HG03066 (cell line): Measurements from ENCODE around the gene LAMP1.
"Not testable (repeated sequence)": the region's sequence is repeated elsewhere in the genome, so short reads cannot be mapped to it uniquely, and the experiment has no call there.

Experiments
- ATAC-seq: cut with Tn5 transposase; IDR thresholded peaks from one replicate; pipeline ENCODE4 v1.9.1; 2021; ENCODE audit warnings: low read depth; ENCODE audit not compliant: unreplicated experiment

LAMP1 gene

DNA sequence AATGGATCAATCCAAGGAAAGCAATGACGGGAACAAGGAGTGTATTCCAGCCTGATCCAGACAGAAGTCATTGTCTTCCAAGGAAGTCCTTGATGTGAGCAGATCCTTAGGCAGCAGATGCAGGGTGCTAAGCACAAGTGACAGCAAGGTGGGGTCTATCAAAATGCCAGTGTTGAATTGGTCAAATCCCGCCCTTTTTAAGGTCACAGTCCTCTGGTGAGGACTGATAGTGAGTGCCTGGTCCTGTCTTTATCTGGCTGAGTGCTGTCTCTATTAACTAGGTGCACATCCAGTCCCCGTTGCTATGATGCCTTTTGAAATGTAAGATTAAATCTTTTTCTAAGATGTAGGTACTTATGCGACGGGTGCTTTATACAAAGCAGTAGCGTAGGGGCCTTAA is 1.3 kb upstream of the LAMP1 start:
- no peak for ATAC-seq

DNA sequence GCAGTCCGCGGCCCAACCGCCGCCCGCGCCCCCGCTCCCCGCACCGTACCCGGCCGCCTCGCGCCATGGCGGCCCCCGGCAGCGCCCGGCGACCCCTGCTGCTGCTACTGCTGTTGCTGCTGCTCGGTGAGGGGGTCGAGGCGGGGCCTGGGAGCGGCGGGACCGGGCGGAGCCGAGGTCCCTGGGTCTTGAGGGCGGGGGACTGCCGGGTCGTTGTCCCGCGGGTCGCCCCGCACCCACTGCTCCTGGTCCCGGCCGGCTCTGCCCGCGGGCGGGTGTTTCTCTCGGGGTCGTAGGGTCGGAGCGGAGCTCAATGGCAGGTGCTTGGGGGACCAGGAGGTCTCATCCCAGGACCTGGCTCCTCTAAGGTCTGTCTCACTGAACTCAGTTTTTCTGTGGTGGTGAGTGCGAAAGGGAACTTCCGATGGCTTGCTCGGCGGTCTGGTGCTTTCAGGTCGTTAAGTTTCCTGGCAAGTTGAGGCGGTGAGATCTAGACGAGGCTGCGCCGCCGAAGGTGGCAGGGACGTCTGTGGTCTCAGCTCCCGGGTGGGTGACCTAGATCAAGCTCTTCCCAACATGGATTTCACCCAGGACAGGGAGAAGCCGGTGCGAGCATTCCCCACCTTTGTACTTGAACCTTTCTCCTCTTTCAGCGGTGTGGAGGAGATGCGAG is 467 bp downstream of the LAMP1 start:
- ATAC-seq: peak; percentile 32

DNA sequence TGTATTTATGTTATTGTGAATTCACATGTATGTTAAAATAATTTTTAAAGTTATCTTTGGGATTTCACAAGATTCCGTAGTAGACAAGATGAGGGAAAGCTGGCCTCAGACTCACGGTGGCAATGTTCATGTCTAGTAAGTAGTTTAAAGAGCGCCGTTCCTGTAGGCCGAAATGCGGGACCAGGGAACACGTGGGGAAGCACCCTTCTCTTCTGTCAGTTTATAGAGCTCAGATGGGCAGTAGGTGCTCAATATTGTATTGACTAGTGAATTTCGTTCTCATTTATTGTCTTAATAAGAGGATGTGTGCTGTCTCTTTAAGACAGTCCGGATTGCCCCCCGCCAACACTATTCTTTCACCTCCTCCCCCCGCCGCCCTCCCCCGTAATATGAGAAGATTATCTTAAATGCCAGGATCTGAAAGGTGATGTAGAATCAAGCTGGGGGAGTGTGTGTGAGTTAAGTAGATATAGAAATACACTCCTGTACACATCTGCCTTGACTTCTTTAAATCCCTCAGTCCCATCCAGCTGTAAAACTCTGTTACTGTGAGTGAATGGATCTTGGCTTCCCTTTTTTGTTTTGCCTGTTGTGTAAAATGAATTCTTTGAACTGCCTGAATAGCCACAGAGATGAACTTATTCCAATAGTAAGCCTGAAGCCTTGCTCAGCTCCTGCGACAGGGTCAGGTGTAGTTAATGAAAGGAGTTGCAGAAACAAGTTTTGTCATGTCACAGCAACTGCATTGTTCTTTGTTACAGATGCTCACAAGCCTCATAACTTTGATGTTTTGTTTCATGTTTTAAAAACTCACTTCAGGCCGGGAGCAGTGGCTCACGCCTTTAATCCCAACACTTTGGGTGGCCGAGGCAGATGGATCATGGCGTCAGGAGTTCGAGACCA is 1.3 kb downstream of the LAMP1 start:
- no peak for ATAC-seq

DNA sequence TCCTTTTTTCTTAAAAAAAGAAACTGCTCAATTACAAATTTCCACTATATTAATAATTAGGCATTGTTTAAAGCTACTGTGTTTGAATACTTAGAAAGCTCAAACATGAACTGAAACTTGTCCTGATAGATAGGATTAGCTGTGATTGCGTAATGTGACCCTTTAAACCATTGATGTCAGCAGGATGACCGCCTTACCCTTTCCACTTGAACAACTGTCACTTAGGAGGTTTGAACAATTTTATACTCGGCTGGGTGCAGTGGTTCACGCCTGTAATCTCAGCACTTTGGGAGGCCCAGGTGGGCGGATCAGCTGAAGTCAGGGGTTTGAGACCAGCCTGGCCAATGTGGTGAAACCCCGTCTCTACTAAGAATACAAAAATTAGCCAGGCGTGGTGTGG is 2.9 kb downstream of the LAMP1 start:
- ATAC-seq: no peak

DNA sequence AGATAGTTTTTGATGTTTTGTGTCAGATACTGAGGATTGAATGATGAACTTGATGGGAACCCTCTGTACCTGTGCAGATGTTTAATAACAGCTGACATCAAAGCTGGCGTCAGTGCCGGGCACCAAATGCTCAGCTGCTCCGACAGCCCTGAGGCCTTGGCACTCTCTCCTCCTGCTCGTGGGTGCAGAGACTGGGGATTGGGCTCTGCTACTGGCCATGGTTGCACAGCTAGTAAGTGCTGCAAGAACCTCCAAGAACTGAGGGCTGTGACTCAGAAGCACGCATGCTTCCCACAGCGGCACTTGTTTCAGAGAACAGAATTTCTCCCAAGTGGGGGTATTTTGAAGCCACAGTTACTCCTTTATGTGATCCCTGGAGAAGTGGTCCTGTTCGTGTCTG is 5.9 kb downstream of the LAMP1 start:
- no peak for ATAC-seq

DNA sequence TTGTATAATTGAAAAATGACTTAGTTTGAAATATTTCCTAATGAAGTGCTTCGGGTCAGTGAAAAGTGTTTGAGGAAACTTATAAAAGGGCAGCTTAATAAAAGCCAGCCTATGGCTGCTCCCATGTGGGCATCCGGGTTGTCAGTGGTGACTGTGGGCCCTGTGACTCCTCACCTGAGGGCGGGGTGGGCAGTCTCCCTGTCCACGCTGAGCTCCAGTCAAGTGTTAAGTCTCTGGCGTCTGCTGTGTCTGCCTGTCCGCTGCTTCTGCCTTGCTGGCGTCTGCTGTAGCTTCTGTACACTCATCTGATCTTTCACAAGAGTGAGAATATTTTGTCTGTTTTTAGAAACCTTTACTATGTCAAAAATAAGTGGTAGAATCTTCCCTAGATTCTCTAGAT is 7.1 kb downstream of the LAMP1 start:
- ATAC-seq: no peak

DNA sequence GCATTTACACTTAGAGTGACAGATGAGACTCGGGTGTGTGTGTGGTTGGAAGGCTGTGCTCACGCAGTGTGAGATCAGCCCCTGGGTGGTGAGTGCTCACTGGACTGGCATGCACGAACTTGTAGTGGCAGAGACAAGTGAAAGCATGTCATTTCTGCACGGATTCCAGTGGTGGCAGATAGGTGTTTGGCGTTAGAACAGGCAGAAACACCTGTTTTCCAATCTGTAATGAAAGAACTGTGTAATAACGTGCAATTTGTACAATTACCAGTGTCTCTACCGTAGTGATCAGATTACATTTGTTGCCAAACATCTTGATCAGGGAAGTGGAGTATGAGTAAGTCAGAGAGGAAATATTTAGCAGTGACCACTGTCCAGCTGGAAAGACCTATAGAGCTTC is 8.2 kb downstream of the LAMP1 start:
- no peak for ATAC-seq

DNA sequence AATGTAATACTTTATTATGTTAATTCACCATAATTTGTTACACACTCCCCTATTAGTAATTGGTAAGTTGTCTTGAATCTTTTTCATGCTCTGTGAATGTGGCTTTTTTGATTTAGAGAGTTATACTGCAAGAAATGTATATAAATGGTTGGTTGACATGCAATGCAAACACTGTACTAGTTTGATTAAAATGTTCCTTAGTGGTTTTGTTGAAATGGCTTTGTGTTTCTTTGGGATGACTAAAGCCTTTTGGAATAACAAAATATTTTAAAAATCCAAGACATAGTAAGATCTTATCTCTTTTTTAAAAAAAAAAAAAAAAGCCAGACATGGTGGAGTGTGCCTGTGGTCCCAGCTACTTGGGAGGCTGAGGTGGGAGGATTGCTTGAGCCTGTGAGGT is 10.5 kb downstream of the LAMP1 start:
- ATAC-seq: no peak

DNA sequence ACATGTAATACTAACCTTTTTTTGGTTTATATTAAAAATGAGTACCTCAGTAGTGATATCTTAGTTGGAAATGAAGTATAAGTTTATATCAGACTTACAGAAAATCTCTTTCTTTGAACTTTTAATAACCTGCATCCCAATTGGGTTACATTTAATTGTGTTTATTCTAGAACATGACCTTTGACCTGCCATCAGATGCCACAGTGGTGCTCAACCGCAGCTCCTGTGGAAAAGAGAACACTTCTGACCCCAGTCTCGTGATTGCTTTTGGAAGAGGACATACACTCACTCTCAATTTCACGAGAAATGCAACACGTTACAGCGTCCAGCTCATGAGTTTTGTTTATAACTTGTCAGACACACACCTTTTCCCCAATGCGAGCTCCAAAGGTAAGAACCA is 12.4 kb downstream of the LAMP1 start:
- no peak for ATAC-seq

DNA sequence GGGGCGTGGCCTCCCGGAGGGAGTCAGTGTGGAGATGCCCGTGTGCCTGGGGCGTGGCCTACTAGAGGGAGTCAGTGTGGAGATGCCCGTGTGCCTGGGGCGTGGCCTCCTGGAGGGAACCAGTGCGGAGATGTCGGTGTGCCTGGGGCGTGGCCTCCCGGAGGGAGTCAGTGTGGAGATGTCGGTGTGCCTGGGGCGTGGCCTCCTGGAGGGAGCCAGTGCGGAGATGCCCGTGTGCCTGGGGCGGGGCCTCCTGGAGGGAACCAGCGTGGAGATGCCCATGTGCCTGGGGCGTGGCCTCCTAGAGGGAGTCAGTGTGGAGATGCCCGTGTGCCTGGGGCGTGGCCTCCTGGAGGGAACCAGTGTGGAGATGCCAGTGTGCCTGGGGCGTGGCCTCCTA is 17.1 kb downstream of the LAMP1 start:
- not testable (repeated sequence) for ATAC-seq

DNA sequence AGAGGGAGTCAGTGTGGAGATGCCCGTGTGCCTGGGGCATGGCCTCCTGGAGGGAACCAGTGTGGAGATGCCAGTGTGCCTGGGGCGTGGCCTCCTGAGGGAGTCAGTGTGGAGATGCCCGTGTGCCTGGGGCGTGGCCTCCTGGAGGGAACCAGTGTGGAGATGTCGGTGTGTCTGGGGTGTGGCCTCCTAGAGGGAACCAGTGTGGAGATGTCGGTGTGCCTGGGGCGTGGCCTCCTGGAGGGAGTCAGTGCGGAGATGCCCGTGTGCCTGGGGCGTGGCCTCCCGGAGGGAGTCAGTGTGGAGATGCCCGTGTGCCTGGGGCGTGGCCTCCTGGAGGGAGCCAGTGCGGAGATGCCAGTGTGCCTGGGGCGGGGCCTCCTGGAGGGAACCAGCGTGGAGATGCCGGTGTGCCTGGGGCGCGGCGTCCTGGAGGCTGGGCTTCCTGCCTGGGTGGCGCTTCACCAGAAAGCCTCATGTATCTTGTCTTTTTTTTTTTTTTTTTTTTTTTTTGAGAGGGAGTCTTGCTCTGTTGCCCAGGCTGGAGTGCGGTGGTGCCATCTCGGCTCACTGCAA is 17.9 kb downstream of the LAMP1 start:
- not testable (repeated sequence) for ATAC-seq

DNA sequence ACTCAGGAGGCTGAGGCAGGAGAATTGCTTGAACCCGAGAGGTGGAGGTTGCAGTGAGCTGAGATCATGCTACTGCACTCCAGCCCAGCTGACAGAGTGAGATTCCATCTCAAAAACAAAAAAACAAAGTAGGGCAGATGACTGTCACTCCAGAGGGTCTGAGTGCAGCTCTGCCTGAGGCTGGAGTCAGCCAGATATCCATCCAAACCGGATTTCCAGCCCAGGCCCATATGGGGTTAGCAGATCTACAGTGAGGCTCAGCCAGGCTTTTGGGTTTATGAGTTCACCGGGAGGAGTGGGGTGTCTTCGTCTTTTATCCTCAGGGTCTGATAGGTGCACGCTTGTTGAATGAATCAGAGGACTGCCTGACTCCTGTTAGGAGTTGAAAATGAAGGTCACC is 19.0 kb downstream of the LAMP1 start:
- no peak for ATAC-seq

DNA sequence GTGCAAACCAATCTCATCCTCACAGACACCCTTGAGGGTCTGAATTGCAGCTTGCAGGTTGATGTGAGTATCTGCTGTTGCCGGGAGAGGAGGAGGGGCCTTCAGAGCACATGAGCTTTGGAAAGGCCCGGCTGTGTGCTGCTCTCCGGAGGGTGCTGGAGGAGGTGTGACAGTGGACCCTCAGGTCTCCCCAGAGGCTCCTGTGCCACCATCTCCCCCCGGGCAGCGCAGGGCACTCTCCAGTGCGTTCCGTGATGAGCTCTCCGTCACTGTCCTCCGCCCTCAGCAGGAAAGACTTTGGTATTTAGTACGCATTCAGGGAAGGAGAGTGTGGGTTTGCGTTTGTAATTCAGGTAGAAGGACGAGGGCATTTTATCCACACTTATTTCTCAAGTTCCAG is 20.0 kb downstream of the LAMP1 start:
- no peak for ATAC-seq

DNA sequence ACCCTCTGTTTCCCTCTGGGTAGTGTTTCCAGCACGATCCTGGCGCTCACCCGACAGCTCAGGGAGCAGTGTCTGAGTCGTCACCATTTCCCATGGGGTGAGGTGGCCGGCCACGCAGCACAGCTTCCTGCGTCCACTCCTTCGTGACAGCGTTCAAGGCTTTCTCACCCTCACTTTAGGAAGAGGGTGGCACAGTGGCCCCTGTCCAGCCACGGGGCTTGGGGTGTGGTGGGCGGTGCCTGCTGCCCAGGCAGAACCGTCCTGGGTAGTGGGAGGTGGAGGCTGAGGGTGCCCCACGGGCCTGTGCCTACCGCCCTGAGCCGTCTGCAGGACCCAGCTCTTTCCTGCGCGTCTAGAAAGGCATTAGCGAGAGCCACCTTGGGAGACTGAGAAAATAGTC is 21.9 kb downstream of the LAMP1 start:
- no peak for ATAC-seq

DNA sequence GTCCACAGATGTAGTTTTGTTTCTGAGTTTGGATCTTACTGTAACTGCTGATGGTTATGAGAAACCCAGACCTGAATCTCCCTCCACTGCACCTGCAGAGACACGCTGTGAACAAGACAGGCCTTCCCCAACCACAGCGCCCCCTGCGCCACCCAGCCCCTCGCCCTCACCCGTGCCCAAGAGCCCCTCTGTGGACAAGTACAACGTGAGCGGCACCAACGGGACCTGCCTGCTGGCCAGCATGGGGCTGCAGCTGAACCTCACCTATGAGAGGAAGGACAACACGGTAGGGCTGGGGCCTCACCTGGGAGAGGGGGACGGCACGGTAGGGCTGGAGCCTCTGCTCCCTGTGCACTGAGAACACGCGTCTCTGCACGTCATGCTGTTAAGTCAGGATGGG is 22.3 kb downstream of the LAMP1 start:
- no peak for ATAC-seq

DNA sequence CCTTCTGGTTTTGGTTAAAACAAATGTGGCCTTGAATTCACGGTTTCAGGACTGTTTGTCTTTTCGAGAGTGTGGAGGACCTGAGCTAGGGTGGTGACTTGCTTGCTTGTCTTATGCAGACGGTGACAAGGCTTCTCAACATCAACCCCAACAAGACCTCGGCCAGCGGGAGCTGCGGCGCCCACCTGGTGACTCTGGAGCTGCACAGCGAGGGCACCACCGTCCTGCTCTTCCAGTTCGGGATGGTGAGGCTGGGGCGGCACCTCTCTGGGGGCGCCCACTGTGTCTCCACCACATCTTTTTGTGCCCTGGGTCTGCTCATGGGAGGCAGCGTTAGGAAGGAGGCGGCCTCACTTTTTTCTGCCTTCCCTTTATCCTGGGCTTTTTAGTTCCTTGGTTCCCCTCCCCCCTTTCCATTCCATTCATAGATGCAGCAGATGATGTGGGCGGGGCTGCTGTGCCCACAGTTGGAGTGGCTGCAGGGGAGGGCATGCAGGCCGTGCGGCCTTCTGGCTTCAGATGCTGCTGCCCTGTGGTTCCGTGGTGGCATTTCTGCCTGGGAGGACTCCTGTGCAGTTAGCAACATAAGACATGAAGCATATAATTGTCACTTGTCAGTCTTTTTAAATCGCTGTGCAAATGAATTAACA is 23.3 kb downstream of the LAMP1 start:
- ATAC-seq: no peak

DNA sequence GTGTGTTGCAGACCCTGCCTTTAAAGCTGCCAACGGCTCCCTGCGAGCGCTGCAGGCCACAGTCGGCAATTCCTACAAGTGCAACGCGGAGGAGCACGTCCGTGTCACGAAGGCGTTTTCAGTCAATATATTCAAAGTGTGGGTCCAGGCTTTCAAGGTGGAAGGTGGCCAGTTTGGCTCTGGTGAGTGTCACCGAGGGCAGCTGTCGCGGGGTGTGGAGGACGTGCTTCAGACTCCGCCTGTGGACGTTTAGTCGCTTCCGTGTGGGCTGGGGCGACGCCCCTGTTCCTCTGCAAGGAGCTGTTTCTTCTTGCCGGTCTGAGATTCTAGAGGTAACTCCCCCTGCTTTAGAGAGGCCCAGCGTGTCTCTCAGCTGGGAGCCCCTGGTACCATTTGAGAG is 24.5 kb downstream of the LAMP1 start:
- no peak for ATAC-seq

DNA sequence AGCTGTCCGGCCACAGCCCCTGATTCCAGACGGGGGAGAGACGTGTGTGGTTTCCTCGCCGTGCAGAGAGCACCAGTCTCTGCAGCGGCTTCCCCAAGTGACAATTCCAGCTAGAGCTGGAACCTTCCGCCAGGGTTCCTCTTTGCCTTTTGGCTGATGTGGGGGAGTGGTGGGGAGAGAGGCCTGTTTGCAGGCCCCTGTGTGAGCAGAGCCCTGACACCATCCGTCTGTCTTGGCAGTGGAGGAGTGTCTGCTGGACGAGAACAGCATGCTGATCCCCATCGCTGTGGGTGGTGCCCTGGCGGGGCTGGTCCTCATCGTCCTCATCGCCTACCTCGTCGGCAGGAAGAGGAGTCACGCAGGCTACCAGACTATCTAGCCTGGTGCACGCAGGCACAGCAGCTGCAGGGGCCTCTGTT is 25.0 kb downstream of the LAMP1 start:
- ATAC-seq: no peak

DNA sequence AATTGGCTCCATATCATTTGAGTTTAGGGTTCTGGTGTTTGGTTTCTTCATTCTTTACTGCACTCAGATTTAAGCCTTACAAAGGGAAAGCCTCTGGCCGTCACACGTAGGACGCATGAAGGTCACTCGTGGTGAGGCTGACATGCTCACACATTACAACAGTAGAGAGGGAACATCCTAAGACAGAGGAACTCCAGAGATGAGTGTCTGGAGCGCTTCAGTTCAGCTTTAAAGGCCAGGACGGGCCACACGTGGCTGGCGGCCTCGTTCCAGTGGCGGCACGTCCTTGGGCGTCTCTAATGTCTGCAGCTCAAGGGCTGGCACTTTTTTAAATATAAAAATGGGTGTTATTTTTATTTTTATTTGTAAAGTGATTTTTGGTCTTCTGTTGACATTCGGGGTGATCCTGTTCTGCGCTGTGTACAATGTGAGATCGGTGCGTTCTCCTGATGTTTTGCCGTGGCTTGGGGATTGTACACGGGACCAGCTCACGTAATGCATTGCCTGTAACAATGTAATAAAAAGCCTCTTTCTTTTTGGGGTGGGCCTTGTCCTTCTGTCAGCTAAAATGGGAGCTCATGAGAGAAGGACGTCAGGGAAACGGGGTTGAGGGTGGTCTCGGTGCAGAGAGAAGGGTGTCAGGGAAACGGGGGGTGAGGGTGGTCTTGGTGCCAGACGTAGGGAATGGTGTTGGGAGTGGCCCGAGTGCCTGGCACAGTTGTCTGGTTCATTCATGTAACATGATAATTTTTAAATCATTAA is 26.0 kb downstream of the LAMP1 start:
- ATAC-seq: no peak

DNA sequence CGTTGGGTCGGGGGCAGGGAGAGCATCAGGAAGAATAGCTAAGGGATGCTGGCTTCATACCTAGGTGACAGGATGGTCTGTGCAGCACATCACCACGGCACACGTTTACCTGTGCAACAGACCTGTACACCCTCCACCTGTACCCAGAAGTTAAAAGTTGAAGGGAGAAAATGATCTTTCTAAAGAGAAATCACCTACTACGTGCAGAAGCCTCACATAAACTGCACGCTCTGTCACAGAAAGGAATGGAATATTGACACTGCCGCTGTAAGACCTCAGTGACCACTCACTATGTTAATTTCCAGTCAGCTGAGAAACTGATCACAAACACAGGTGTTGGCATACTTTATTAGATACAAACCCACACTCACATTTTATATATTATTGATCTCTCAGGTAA is 26.8 kb downstream of the LAMP1 start:
- ATAC-seq: no peak

DNA sequence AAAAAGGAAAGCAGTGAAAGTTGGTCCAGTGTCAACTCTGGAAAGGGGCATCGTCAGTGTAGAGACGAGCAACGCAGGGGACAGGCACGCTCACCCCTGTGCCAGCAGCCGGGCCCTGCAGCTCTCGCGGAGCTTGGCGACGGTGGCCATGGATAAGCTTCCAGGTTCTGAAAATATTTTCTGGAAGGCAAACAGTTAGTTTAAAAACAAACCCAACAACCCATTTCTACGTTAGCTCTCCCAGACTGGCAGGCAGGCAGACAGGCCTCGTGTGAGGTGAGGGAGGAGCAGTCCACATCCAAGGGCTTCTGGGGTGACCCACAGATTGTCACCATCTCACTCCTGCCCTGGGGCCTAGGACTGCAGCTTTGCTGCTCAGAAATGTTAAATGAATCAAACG is 27.4 kb downstream of the LAMP1 start:
- no peak for ATAC-seq
